SJSA1 (cell line): ENCODE data around the gene YIF1B. TPM values are rescaled to one million over a fixed set of nuclear protein-coding genes. Genes with fewer than 3 reads are reported as not detected.

Experiments
- DNase-seq, 2 experiments: peaks; one replicate each; pipeline ENCODE4 v3.0.0-alpha.2; 2015 to 2020; ENCODE audit warnings: low spot score in 2 of 2, low read depth in 1 of 2
- H3K27ac ChIP-seq: fragments of 250-450 bp; sonication (Bioruptor Pico); 2 replicates; pipeline ENCODE4 v1.5.1; 2020; ENCODE audit warnings: mild to moderate bottlenecking, moderate library complexity
- H3K27me3 ChIP-seq: fragments of 250-450 bp; sonication (Bioruptor Pico); replicated peaks from 2 replicates; pipeline ENCODE4 v1.5.1; 2020; ENCODE audit warnings: mild to moderate bottlenecking, moderate library complexity
- H3K36me3 ChIP-seq: fragments of 250-450 bp; sonication (Bioruptor Pico); 2 replicates; pipeline ENCODE4 v1.5.1; 2020; ENCODE audit warnings: mild to moderate bottlenecking
- H3K4me1 ChIP-seq: fragments of 250-450 bp; sonication (Bioruptor Pico); replicated peaks from 2 replicates; pipeline ENCODE4 v1.6.1; 2021; ENCODE audit warnings: mild to moderate bottlenecking
- H3K4me3 ChIP-seq: fragments of 250-450 bp; sonication (Bioruptor Pico); 2 replicates; pipeline ENCODE4 v1.5.1; 2020; ENCODE audit warnings: mild to moderate bottlenecking
- H3K9me3 ChIP-seq: fragments of 250-450 bp; sonication (Bioruptor Pico); replicated peaks from 2 replicates; pipeline ENCODE4 v1.5.1; 2020; ENCODE audit warnings: mild to moderate bottlenecking
- total RNA-seq: library from RNA; depleted of rRNA; stranded (reverse); fragments of >200 nt; shearing (Covaris generic); gene quantifications from 2 replicates; pipeline ENCODE4 v1.2.3, GENCODE V29; 2014

Gene YIF1B
- total RNA-seq, 1 experiment from 2014 or later, result 92.4 TPM

- DNase-seq, result no peak
- no peak overlapping the region for H3K4me3 ChIP-seq
- H3K36me3 ChIP-seq, result no peaks in the 10 kb centered on the region
These were observed 5.2 kb upstream of the YIF1B start for GRCh38 chr19:38320969-38321339.

GRCh38 chr19:38319421-38320258 lies 3.9 kb upstream of the YIF1B start, which contains the start of gene KCNK6:
Gene KCNK6 (plus strand): TSS chr19:38319845. CDS start chr19:38319951, 106 bp downstream.
- H3K4me3 ChIP-seq, result peak within 1 kb of the TSS; percentile 44
- peak in 1 of 2 experiments; percentile 29 for DNase-seq
- peaks cover 18% of the 10 kb centered on the region for H3K4me1 ChIP-seq
- peaks cover 18% of the 10 kb centered on the region for H3K27me3 ChIP-seq
- H3K36me3 ChIP-seq, result no peaks in the 10 kb centered on the region
- no peak within 1 kb of the TSS for H3K27ac ChIP-seq
- no peaks in the 10 kb centered on the region for H3K9me3 ChIP-seq

More at GRCh38 chr19:38320969-38321339, 5.2 kb upstream of the YIF1B start:
- no peaks in the 10 kb centered on the region for H3K9me3 ChIP-seq
- H3K4me1 ChIP-seq, result peaks cover 15% of the 10 kb centered on the region
- H3K27me3 ChIP-seq, result peaks cover 18% of the 10 kb centered on the region
- H3K27ac ChIP-seq, result no peak overlapping the region

- Histone ChIP-seq H3K36me3 (no peaks in the 10 kb centered on the region), H3K4me3 (no peak overlapping the region), H3K27ac (no peak overlapping the region), H3K27me3 (peaks cover 18% of the 10 kb centered on the region), H3K9me3 (no peaks in the 10 kb centered on the region), H3K4me1 (peaks cover 18% of the 10 kb centered on the region)
- no peak for DNase-seq
These were observed 2.9 kb upstream of the YIF1B start for GRCh38 chr19:38318660-38319059.

GRCh38 chr19:38317104-38317612 lies 1.4 kb upstream of the YIF1B start:
- H3K4me3 ChIP-seq, result no peak overlapping the region
- no peaks in the 10 kb centered on the region for H3K9me3 ChIP-seq
- peaks cover 18% of the 10 kb centered on the region for H3K27me3 ChIP-seq
- H3K27ac ChIP-seq, result no peak overlapping the region
- H3K36me3 ChIP-seq, result no peaks in the 10 kb centered on the region
- DNase-seq, result no peak
- H3K4me1 ChIP-seq, result peaks cover 18% of the 10 kb centered on the region

GRCh38 chr19:38316477-38317067 lies 825 bp upstream of the YIF1B start:
- no peaks in the 10 kb centered on the region for H3K9me3 ChIP-seq
- DNase-seq, result no peak
- H3K27me3 ChIP-seq, result peaks cover 18% of the 10 kb centered on the region
- no peaks in the 10 kb centered on the region for H3K36me3 ChIP-seq
- H3K27ac ChIP-seq, result peak overlapping the region; percentile 36
- peak overlapping the region; percentile 54 for H3K4me3 ChIP-seq
- peaks cover 18% of the 10 kb centered on the region for H3K4me1 ChIP-seq

GRCh38 chr19:38310986-38311385 lies 4.8 kb downstream of the YIF1B start:
- Histone ChIP-seq H3K9me3 (no peaks in the 10 kb centered on the region), H3K4me1 (peaks cover 3% of the 10 kb centered on the region), H3K27me3 (no peaks in the 10 kb centered on the region), H3K36me3 (peaks cover 12% of the 10 kb centered on the region; the same call in 1 of the 2 replicates), H3K27ac (no peak overlapping the region), H3K4me3 (no peak overlapping the region)
- no peak for DNase-seq

- no peak overlapping the region for H3K27ac ChIP-seq
- no peaks in the 10 kb centered on the region for H3K27me3 ChIP-seq
- peaks cover 1% of the 10 kb centered on the region; the same call in 1 of the 2 replicates for H3K4me1 ChIP-seq
- no peak for DNase-seq
- H3K9me3 ChIP-seq, result no peaks in the 10 kb centered on the region
- H3K36me3 ChIP-seq, result peaks cover 14% of the 10 kb centered on the region; the same call in 1 of the 2 replicates
- H3K4me3 ChIP-seq, result no peak overlapping the region
These were observed 5.5 kb downstream of the YIF1B start for GRCh38 chr19:38310279-38310670.

- no peak for DNase-seq
- Histone ChIP-seq H3K27ac (no peak overlapping the region), H3K9me3 (no peaks in the 10 kb centered on the region), H3K36me3 (peaks cover 17% of the 10 kb centered on the region), H3K4me3 (no peak overlapping the region), H3K27me3 (no peaks in the 10 kb centered on the region), H3K4me1 (no peaks in the 10 kb centered on the region; the same call in 1 of the 2 replicates)
These were observed 6.0 kb downstream of the YIF1B start for GRCh38 chr19:38309615-38310278.

- H3K4me3 ChIP-seq, result no peak overlapping the region
- H3K27me3 ChIP-seq, result no peaks in the 10 kb centered on the region
- peaks cover 24% of the 10 kb centered on the region for H3K36me3 ChIP-seq
- H3K27ac ChIP-seq, result no peak overlapping the region
- peaks cover 6% of the 10 kb centered on the region for H3K4me1 ChIP-seq
- DNase-seq, result no peak
- no peaks in the 10 kb centered on the region for H3K9me3 ChIP-seq
These were observed 6.7 kb downstream of the YIF1B start for GRCh38 chr19:38308926-38309614.

- Histone ChIP-seq H3K9me3 (no peaks in the 10 kb centered on the region), H3K4me3 (no peak overlapping the region), H3K27ac (no peak overlapping the region), H3K36me3 (peaks cover 25% of the 10 kb centered on the region), H3K27me3 (no peaks in the 10 kb centered on the region), H3K4me1 (peaks cover 12% of the 10 kb centered on the region)
- no peak for DNase-seq
These were observed 7.6 kb downstream of the YIF1B start for GRCh38 chr19:38308006-38308766.

- Histone ChIP-seq H3K27me3 (no peaks in the 10 kb centered on the region), H3K36me3 (peaks cover 25% of the 10 kb centered on the region), H3K4me3 (no peak overlapping the region), H3K27ac (no peak overlapping the region), H3K9me3 (no peaks in the 10 kb centered on the region), H3K4me1 (peaks cover 12% of the 10 kb centered on the region)
- no peak for DNase-seq
These were observed 8.2 kb downstream of the YIF1B start for GRCh38 chr19:38307597-38307996.

GRCh38 chr19:38307076-38307475 lies 8.7 kb downstream of the YIF1B start:
- no peaks in the 10 kb centered on the region for H3K9me3 ChIP-seq
- H3K27ac ChIP-seq, result no peak overlapping the region
- no peak overlapping the region for H3K4me3 ChIP-seq
- H3K36me3 ChIP-seq, result peaks cover 25% of the 10 kb centered on the region
- H3K27me3 ChIP-seq, result no peaks in the 10 kb centered on the region
- peaks cover 12% of the 10 kb centered on the region for H3K4me1 ChIP-seq
- DNase-seq, result no peak

GRCh38 chr19:38306236-38306635 lies 9.5 kb downstream of the YIF1B start:
- Histone ChIP-seq H3K27me3 (no peaks in the 10 kb centered on the region), H3K36me3 (peaks cover 25% of the 10 kb centered on the region), H3K4me3 (no peak overlapping the region), H3K9me3 (no peaks in the 10 kb centered on the region), H3K27ac (no peak overlapping the region), H3K4me1 (peaks cover 12% of the 10 kb centered on the region)
- DNase-seq, result no peak
